Measurements from ENCODE around the gene LZTS3.
A peak's percentile ranks its signal among the peaks of the same experiment; 100 is the strongest.
"Not testable (repeated sequence)": the region's sequence is repeated elsewhere in the genome, so short reads cannot be mapped to it uniquely, and the experiment has no call there.

LZTS3 gene

GRCh38 chr20:3172933-3173609 is at the start of gene LZTS3:
TSS of gene LZTS3 (minus strand) at chr20:3173549. CDS start at chr20:3167163, 6,386 bp downstream.
- DNase-seq, result peak; percentile 90

GRCh38 chr20:3221398-3222226 is 48.3 kb upstream of the LZTS3 start:
- DNase-seq, result no peak

GRCh38 chr20:3218307-3218988 is 45.1 kb upstream of the LZTS3 start:
- DNase-seq, result no peak

- not testable (repeated sequence) for DNase-seq
Measured at GRCh38 chr20:3215359-3215917, 42.1 kb upstream of the LZTS3 start.

- DNase-seq, result no peak
Measured at GRCh38 chr20:3213226-3213625, 39.9 kb upstream of the LZTS3 start.

GRCh38 chr20:3210346-3210745 is 37.0 kb upstream of the LZTS3 start:
- no peak for DNase-seq

- no peak for DNase-seq
Measured at GRCh38 chr20:3209946-3210317, 36.6 kb upstream of the LZTS3 start.

- DNase-seq, result peak; percentile 75
Measured at GRCh38 chr20:3209257-3209945, 36.1 kb upstream of the LZTS3 start, which contains the start of gene ITPA. TSS of gene ITPA (plus strand) at chr20:3209498. CDS start at chr20:3209552, 54 bp downstream.

GRCh38 chr20:3208786-3209256 is 35.5 kb upstream of the LZTS3 start:
- no peak for DNase-seq

- DNase-seq, result peak; percentile 85
Measured at GRCh38 chr20:3204124-3204794, 30.9 kb upstream of the LZTS3 start, which contains the start of gene DDRGK1. TSS of gene DDRGK1 (minus strand) at chr20:3204682. CDS start at chr20:3204627, 55 bp downstream.

- peak; percentile 52 for DNase-seq
Measured at GRCh38 chr20:3203315-3204123, 30.2 kb upstream of the LZTS3 start.

- DNase-seq, result no peak
Measured at GRCh38 chr20:3202965-3203314, 29.6 kb upstream of the LZTS3 start.

GRCh38 chr20:3199976-3200755 is 26.8 kb upstream of the LZTS3 start:
- no peak for DNase-seq

GRCh38 chr20:3199206-3199605 is 25.9 kb upstream of the LZTS3 start:
- no peak for DNase-seq

GRCh38 chr20:3195590-3196237 is 22.4 kb upstream of the LZTS3 start:
- DNase-seq, result no peak

- no peak for DNase-seq
Measured at GRCh38 chr20:3194617-3195280, 21.4 kb upstream of the LZTS3 start.

- DNase-seq, result no peak
Measured at GRCh38 chr20:3193806-3194616, 20.7 kb upstream of the LZTS3 start.

Measured in NCI-H2171 (cell line).